Activated CD8-positive, alpha-beta memory T cell treated with anti-CD3 and anti-CD28 coated beads for 1 hour (primary cell): ENCODE measurements around the gene CLDN11.

Source experiments
- DNase-seq, 2 donors: peaks; one replicate each; pipeline ENCODE4 v3.0.0-alpha.2; 2020; ENCODE audit warnings: low read depth in 1 of 2; ENCODE audit errors: extremely low read depth in 1 of 2

Gene CLDN11

GRCh38 chr3:170425491-170426239 is 7.0 kb downstream of the CLDN11 start:
- DNase-seq, result no peak

DNA sequence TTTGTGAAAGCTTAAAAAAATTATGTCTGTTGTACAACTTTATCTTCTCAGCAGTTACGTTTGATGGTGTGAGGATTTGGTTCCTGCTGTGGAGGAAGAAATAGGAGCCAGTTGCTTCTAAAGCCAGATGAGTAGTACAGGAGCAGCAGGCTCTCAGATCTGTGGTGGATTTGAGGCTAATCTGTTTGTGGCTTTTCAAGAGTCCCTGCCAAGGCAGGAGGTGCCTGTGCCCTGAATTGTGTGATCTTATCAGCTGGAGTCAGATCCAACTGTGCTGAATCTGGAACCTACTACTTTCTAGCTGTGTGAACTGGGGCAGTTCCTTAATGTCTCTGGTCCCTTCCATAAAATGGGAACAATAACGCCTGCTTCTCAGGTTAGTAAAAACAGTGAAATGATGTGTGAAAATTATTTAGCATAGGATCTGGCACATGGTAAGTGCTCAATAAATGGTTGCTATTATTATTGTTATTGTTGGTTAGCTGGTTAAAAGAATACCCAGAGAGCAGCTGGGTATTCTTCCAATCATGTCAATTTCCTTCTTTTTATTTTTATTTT is 7.7 kb downstream of the CLDN11 start:
- DNase-seq, result no peak

DNA sequence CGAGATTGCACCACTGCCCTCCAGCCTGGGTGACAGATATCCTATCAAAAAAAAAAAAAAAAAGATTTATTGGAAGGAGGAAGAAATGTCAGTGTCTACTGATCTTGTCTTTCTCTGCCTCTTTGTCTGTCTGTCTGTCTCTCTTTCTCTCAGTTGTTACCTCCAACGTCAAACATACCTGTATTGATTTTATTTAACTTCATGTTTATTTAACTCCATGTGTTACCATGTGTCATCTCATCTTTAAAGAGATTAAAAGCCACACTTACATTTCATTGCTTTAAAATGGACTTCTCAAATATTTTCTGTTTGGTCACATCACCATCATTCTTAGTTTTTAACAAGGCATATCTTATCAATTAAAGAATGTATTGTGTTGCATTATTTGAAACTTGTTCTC is 9.4 kb downstream of the CLDN11 start:
- DNase-seq, result no peak

DNA sequence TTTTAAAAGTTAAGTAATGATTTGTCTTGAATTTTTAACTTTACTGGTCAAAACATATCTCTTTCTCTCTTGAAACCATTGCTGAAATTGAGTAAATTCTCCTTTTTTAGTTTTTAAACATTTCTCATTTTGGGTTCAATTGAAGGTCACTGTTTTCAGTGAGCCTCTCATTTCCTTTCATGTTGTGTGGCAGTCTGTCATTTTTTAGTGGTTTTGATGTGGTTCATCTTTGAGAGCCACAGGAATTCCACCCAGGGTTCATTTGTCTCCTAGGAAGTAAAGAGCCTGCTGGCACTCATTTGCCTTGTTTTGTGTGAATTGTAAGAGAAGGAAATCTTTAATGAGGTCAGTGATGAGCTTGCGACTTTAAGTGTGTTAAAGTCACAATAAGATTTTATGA is 10.4 kb downstream of the CLDN11 start:
- DNase-seq, result no peak

DNA sequence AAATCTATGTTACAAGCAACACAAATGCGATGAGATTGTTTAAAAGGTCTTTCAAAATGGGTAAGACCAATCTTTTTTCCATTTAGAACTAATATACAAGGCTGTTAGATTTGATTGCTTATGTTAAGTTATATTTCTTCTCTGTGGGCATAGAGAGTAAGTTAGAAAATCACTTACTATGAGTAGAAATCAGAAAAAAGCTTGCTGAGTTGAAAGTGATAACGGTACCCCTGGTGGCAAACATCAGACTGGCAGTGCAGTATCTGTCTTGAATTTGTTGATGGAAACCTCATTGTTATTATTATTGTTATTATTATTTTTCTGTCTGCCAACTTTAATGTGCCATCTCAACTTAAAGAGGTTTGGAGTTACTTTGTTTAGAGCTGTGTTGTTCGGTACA is 12.4 kb downstream of the CLDN11 start:
- no peak for DNase-seq

GRCh38 chr3:170432416-170432815 is 13.7 kb downstream of the CLDN11 start:
- no peak for DNase-seq

- DNase-seq, result no peak
Observed at GRCh38 chr3:170436697-170437096, 18.0 kb downstream of the CLDN11 start.

GRCh38 chr3:170437176-170437575 is 18.5 kb downstream of the CLDN11 start:
- no peak for DNase-seq

DNA sequence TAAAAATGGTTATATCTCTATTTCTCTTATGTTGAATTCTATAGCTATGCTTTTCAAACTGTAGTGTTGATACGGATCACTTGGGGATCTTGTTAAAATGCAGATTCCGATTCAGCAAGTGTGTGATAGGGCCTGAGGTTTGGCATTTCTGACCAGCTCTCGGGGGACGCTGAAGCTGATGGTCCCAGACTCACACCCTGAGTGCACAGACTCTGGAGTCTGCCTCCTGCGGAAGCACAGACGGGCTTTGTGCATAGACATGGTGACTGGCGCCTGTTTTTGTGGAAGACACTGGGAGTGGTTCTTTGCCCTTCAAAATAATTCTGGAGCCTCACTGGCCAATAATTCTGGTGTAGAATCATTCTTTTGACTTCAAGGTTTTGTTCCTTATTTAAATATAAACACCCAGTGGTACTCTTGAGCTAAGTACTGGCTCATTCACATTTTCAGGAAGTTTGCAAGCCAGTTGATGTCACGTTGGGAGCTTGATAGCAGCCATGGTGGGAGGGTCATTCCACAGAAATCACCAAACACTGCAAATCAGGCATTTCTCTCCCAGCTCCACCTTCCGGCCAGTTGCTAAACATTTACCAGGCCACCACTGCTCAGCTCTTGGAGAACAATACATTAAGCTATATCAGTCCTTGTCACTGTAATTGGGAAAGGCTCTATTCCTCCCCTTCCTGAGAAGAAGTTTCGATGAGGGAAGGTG is 19.2 kb downstream of the CLDN11 start:
- DNase-seq, result no peak

- DNase-seq, result no peak
Observed at GRCh38 chr3:170438836-170439235, 20.2 kb downstream of the CLDN11 start.

- no peak for DNase-seq
Observed at GRCh38 chr3:170440344-170440743, 21.7 kb downstream of the CLDN11 start.

DNA sequence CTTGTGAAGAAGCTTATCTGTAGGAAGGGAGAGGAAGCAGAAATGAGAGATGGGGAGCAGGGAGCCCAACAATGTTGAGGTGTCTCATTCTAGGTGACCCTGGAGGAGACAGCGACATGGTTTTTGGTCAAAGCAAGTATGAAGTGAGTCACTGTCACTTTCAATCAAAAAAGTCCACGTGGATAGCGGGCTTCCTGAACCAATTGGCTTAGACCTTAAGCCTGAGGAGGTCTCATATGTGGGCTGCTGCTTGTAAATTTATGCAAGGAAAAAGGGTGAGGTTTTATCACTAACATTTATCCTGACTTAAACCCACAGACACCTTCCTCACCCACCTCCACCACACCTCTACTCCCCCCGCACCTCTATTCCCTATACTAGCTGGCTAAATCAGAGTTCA is 22.7 kb downstream of the CLDN11 start:
- no peak for DNase-seq

DNA sequence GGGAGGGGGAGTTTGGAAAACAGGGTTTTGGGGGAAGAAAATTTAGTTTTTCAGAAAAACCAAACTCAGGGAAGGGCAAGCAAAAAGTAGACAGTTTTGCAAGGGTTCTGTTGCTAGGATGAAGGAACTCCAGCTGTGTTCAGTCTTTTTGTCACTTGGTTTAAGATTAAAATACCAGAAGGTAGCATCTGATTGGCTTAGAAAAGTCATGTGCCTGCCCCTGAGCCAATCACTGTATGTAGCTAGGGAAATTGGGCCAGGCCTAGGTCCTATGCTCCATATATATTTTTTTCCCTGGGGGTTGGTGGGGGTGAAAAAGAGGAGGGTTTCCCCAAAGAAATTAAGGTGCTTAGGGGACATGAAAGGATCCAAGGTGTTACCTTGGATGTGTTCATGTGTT is 24.3 kb downstream of the CLDN11 start:
- DNase-seq, result no peak

- no peak for DNase-seq
Observed at GRCh38 chr3:170443457-170443856, 24.8 kb downstream of the CLDN11 start.

DNA sequence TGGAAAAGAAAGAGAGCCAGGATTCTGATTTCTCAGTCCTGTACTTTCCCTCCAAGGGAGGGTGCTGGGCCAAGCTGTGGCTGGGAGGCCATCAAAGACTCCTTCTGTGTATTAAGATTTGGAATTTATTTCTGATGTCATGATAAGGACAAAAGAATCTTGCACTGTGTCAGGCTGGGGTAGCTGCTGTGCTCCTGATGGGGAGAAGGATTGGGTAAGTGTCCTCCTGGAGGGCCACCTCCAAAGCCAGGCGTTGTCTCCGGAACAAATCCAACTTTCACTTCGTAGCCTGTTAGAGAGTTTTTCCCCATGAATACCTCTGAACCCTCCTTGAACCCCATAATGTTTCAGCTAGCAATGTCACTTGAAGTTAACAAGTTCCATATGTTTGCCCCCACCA is 29.9 kb downstream of the CLDN11 start:
- DNase-seq, result no peak

GRCh38 chr3:170450039-170450438 is 31.4 kb downstream of the CLDN11 start:
- no peak for DNase-seq

DNA sequence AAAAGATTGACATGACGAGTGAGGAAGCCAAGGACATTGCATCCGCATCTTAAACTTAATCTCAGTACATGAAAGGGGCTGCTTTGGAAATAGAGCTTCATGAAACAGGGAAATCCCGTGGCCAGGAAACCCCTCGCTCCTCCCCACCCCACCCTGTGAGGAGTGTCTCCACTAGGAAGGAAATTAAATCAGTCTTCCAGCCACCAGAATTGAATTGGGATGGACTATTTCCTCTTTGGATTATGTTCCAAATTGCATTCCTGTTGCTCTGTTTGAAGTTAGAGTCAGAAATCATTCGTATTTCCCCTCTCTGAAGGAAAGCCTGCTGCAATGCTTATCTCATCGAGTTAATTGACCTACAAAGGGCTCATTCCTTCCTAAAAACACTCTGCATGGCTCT is 35.8 kb downstream of the CLDN11 start:
- DNase-seq, result no peak

GRCh38 chr3:170458285-170458684 is 39.6 kb downstream of the CLDN11 start:
- no peak for DNase-seq

DNA sequence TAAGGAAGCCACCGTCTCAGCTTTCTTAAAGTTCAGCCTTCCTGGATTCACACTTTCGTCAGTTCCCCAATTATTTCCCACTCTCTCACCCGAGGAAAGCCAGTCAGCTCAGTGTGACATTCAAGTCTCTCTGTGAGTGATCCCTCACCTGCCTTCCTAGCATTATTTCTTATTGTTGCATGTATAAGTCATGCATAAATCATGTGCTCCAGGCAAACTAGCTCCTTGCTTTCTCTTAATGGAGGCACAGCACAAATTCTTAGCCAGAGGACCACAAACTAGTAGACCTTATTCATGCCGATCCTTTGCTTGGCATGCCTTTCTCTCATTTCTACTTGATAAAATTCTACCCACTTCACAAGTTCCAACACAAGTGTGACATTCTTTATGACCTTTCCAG is 44.3 kb downstream of the CLDN11 start:
- DNase-seq, result no peak

DNA sequence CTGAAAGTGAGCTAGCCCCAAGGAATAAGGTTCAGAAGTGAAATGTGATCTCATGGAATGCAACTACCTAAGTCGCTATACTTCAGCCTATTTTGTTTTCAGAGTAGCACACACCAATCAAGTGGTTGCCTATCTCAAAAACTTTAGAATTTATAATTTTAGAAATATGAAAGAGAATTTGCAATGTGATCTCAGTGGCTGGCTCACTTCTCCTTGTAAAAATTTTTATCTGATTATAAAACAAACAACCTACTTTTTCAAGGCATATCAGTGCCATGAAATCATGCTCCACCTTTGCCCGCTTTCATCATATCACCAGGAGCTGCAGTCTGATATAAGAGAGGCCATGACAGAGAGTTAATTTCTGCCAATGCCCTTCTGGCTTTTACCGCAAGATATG is 47.3 kb downstream of the CLDN11 start:
- no peak for DNase-seq

GRCh38 chr3:170467007-170467406 is 48.3 kb downstream of the CLDN11 start:
- no peak for DNase-seq

- DNase-seq, result no peak
Observed at GRCh38 chr3:170467571-170468147, 49.0 kb downstream of the CLDN11 start.
